ENCODE measurements around the gene CD47. TPM values are rescaled to one million over a fixed set of nuclear protein-coding genes. Genes with fewer than 3 reads are reported as not detected.

CD47 gene
- total RNA-seq, 1 donor from 2014 or later = 54.5 TPM

GRCh38 chr3:108113975-108114374 is 23.1 kb upstream of the CD47 start:
- no peak for DNase-seq (ENCODE audit: low read depth)

DNA sequence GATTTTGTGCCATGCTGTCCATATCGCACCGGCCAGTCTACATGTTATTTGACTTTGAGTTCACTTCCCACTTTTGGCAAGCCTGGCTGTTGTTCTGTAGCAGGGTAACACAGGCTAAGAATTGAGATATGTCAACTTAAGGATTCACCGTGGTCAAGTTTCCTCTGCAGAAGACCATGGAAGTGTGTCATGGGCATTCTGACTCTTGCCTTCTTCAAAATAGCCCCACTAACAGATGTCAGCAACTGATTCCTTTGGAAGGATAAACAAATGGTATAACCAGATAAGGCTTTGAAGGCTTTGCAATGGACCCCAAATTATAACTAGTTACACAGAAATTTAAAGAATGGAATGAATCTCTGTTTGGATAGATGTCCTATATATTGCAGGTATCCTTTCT is 20.1 kb upstream of the CD47 start:
- DNase-seq (ENCODE audit: low read depth) = no peak
- TF ChIP-seq, protein P1, sequence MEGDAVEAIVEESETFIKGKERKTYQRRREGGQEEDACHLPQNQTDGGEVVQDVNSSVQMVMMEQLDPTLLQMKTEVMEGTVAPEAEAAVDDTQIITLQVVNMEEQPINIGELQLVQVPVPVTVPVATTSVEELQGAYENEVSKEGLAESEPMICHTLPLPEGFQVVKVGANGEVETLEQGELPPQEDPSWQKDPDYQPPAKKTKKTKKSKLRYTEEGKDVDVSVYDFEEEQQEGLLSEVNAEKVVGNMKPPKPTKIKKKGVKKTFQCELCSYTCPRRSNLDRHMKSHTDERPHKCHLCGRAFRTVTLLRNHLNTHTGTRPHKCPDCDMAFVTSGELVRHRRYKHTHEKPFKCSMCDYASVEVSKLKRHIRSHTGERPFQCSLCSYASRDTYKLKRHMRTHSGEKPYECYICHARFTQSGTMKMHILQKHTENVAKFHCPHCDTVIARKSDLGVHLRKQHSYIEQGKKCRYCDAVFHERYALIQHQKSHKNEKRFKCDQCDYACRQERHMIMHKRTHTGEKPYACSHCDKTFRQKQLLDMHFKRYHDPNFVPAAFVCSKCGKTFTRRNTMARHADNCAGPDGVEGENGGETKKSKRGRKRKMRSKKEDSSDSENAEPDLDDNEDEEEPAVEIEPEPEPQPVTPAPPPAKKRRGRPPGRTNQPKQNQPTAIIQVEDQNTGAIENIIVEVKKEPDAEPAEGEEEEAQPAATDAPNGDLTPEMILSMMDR (IDR thresholded peaks at IDR 0.05; ENCODE audit: insufficient read depth, low read length, poor library complexity, severe bottlenecking) = no peak
- Histone ChIP-seq H3K27me3 (ENCODE audit: control insufficient read depth, insufficient read depth, low read length) (no peaks in the 10 kb centered on the region), H3K4me3 (ENCODE audit: low read depth, low read length) (no peak overlapping the region), H3K36me3 (ENCODE audit: control insufficient read depth, insufficient read depth, low read length) (no peaks in the 10 kb centered on the region)

More at GRCh38 chr3:108113975-108114374, 23.1 kb upstream of the CD47 start:
- Histone ChIP-seq H3K4me3 (ENCODE audit: low read depth, low read length) (no peak overlapping the region), H3K27me3 (ENCODE audit: control insufficient read depth, insufficient read depth, low read length) (no peaks in the 10 kb centered on the region), H3K36me3 (ENCODE audit: control insufficient read depth, insufficient read depth, low read length) (no peaks in the 10 kb centered on the region)
- TF ChIP-seq, protein P1 (IDR thresholded peaks at IDR 0.05; ENCODE audit: insufficient read depth, low read length, poor library complexity, severe bottlenecking) = no peak

GRCh38 chr3:108108416-108108815 is 17.6 kb upstream of the CD47 start:
- TF ChIP-seq, protein P1 (IDR thresholded peaks at IDR 0.05; ENCODE audit: insufficient read depth, low read length, poor library complexity, severe bottlenecking) = no peak
- no peak overlapping the region for H3K4me3 ChIP-seq (ENCODE audit: low read depth, low read length)
- H3K27me3 ChIP-seq (ENCODE audit: control insufficient read depth, insufficient read depth, low read length) = no peaks in the 10 kb centered on the region
- no peaks in the 10 kb centered on the region for H3K36me3 ChIP-seq (ENCODE audit: control insufficient read depth, insufficient read depth, low read length)
- no peak for DNase-seq (ENCODE audit: low read depth)

GRCh38 chr3:108106449-108106848 is 15.6 kb upstream of the CD47 start:
- H3K27me3 ChIP-seq (ENCODE audit: control insufficient read depth, insufficient read depth, low read length) = no peaks in the 10 kb centered on the region
- TF ChIP-seq, protein P1 (IDR thresholded peaks at IDR 0.05; ENCODE audit: insufficient read depth, low read length, poor library complexity, severe bottlenecking) = no peak
- no peak for DNase-seq (ENCODE audit: low read depth)

DNA sequence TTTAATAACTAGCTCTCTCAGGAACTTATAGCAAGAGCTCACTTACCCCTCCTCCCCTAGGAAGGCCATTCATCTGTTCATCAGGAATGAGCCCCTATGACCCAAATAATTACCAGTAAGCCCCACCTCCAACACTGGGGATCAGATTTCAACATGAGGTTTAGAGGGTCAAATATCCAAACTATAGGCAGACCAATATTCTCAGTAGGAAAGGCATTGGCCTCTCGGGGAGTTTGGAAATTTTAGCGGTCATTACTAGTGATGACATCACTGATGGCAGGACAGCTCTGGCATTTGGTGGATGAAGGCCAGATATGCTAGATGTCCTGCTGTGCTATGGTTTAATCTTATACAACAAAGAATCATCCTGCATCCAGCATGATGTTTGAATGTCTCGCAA is 15.2 kb upstream of the CD47 start:
- Histone ChIP-seq H3K4me3 (ENCODE audit: low read depth, low read length) (no peak overlapping the region), H3K27me3 (ENCODE audit: control insufficient read depth, insufficient read depth, low read length) (no peaks in the 10 kb centered on the region), H3K36me3 (ENCODE audit: control insufficient read depth, insufficient read depth, low read length) (no peaks in the 10 kb centered on the region)
- TF ChIP-seq, protein P1 (IDR thresholded peaks at IDR 0.05; ENCODE audit: insufficient read depth, low read length, poor library complexity, severe bottlenecking) = no peak
- no peak for DNase-seq (ENCODE audit: low read depth)

More at GRCh38 chr3:108106449-108106848, 15.6 kb upstream of the CD47 start:
- Histone ChIP-seq H3K4me3 (ENCODE audit: low read depth, low read length) (no peak overlapping the region), H3K36me3 (ENCODE audit: control insufficient read depth, insufficient read depth, low read length) (no peaks in the 10 kb centered on the region)

Data from kidney epithelial cell (primary cell).